ENCODE results near the gene PDK1.

- TF ChIP-seq CTCF (conservative IDR thresholded peaks at IDR 0.05; ENCODE audit: low read depth in 2 of 2), result no peak
- no peak for TF ChIP-seq JUNB (IDR thresholded peaks at IDR 0.05; ENCODE audit: unreplicated experiment)
- no peak for TF ChIP-seq POLR2AphosphoS5 (IDR thresholded peaks at IDR 0.05; ENCODE audit: low read depth)
- TF ChIP-seq EZH2 (IDR thresholded peaks at IDR 0.05; ENCODE audit: low read depth, unreplicated experiment), result no peak
- TF ChIP-seq REST (IDR thresholded peaks at IDR 0.05; ENCODE audit: unreplicated experiment), result no peak
- no peak for TF ChIP-seq CREB1 (CRISPR knock-in tag; IDR thresholded peaks at IDR 0.05; ENCODE audit: low read depth)
Observed at GRCh38 chr2:172588931-172589330, 33.0 kb downstream of the PDK1 start.
